Hematopoietic multipotent progenitor cell (in vitro differentiated cells): ENCODE measurements around the gene CDRT4. TPM values are rescaled to one million over a fixed set of nuclear protein-coding genes. Genes with fewer than 3 reads are reported as not detected.
A peak's percentile ranks its signal among the peaks of the same experiment; 100 is the strongest.

ENCODE experiments used
- DNase-seq, 3 donors: peaks; one replicate each; pipeline ENCODE4 v3.0.0-alpha.2; 2011 to 2015; ENCODE audit warnings: low read depth in 2 of 3, low spot score in 2 of 3
- total RNA-seq: library from RNA; depleted of rRNA; stranded (reverse); fragments of >200 nt; gene quantifications from one replicate; pipeline ENCODE4 v1.2.3, GENCODE V29; 2012

CDRT4 gene
- total RNA-seq, 1 donor: 3.5 TPM

DNA sequence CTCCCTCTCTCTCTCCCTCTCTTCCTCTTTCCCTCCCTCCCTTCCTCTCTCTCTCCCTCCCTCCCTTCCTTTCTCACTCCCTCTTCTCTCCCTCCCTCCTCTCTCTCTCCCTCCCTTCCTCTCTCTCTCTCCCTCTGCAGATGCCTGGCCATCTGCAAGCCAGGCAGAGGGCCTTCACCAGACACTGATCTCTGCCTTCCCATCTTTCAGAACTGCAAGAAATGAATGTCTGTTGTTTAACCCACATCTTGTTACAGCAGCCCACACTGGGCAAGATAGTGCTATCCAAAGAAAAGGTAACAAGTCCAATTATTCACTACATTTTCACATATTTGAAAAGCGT lies 26.2 kb upstream of the CDRT4 start:
- DNase-seq: no peak

DNA sequence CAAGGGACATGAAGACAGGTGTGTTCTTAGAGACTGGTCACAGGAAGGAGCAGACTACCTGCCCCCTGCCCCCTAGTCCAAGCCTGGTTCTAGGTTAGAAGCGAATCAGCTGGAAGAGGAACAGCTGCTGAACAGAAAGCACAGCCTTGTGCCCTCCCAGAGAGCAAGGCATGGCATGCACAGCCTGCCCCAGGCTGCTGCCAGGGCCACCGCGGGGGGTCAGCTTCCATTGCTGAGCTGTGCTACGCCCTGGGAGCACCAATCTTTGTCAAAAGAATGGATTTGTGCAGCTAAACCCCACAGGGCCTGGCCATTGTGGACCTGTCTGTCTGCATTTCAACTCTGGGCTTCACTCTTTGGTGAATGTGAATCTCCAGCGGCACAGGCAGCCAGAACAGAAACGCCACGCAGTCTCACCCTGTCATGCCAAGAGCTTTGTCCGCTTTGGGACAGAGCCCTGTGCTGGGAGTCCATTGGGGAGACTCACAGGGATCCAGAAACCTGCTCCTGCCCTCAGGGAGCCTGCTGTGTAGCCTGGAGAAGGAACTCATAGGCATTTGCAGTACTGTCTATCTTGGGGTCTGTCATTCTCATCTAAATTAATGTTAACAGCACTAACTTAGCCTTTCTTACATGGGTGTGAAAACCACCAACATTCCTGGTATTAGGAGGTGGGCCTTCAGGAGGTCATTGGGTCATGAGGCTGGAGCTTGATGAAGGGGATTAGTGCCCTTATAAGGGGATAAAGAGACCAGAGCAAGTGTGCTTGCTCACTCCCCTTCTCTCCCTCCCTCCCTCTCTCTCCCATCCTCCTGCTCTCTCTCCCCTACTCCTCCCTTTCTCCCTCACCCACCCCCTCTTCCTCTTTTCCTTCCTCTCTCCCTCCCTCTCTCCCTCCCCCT lies 25.6 kb upstream of the CDRT4 start:
- DNase-seq: no peak

DNA sequence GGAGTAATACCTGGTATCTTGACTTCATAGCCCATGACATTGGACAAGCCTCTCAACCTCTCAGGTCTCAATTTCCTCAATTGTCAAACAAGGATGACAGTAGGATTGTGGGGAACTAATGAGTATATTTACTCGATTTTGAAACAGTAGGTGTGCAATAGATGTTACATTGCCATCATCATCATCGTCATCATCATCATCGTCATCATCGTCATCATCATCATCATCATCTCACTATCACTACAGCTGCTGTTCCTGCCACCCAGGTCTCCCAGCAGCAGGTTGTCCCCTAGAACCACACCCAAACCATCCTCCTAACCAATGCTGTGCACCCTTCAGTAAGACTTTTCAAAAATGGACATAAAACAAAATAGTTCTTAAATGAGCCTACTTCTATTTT lies 24.8 kb upstream of the CDRT4 start:
- no peak for DNase-seq

DNA sequence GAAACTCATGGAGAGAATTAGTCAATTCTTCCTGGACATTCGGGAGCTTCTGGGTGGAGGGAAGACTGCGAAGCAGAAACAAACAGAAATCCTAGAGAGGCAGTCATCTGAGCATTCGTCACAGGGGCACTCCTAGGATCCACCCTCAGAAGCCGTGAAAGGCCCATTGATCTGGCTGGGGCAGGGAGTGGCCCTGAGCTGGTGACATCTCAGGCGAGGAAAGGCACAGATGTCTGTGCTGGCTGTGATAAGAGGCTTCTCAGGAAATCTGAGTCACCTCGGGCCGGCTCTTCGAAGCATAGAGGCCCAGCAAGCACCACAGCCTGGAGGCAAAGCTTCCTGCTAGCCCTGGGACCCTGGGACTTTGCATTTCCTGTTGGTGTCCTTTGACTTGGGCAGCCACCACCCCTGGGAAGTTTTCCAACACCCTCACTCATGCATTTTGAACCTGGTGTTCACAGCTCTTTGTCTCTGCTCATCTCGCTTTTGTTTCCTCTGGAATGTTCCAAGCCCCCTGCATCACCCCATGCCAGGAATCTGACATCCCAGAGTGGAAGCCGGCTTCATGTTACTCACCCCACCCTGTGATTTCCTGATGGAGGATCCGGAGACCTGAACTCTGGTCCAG lies 23.3 kb upstream of the CDRT4 start:
- peak in 2 of 3 donors; percentile 91 to 93 for DNase-seq

DNA sequence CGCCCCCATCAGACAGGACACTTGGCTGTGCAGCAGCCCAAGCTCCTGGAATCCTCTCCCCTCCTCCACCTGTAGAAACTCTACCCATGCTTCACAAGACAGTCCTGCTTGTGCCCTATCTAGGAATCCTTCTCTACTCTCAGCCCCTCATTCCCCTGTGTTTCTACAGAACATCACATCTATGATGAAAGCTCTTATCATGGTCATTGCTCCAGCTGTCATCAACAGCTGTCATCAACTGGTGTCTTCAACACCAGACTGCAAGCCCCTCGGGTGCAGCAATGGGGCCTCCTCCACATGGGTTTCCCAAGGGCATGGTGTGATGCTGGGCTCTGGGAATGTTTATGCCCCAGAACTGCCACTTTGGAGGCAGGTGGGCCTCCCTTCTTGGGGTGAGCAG lies 21.1 kb upstream of the CDRT4 start:
- no peak for DNase-seq

DNA sequence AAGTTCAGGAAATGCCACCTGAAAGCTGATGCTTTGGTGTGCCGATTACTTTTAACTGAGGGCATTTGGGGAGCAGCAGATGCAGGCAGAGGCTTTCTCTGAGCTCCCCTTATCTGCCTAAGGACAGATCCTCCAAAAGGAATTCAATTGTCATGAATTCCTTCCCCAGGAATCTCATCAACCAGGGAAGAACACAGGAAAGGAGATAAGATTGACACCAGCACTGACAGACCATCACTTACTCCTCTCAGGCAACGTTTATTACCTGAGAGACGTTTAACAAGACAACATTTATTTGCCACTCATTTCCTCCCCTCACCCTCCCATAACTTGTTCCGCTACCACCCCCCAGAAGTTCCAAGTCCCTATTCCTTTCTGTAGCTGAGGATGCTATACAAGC lies 17.6 kb upstream of the CDRT4 start:
- DNase-seq: no peak

DNA sequence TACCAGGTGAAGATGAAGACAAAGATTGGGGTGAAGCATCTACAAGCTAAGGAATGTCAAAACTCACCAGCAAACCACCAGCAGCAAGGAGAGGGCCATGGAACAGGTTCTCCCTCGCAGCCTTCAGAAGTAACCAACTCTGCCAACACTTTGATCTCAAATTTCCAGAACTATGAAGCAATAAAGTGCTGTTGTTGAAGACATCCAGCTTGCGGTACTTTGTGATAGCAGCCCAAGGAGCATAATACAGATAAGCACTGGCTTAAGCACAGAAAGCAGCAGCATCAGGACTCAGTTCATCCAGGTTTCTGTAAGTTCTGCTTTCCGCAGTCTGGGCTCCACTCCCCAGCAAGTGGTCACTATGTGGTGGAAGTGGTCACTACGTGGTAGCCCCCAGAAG lies 16.0 kb upstream of the CDRT4 start:
- no peak for DNase-seq

DNA sequence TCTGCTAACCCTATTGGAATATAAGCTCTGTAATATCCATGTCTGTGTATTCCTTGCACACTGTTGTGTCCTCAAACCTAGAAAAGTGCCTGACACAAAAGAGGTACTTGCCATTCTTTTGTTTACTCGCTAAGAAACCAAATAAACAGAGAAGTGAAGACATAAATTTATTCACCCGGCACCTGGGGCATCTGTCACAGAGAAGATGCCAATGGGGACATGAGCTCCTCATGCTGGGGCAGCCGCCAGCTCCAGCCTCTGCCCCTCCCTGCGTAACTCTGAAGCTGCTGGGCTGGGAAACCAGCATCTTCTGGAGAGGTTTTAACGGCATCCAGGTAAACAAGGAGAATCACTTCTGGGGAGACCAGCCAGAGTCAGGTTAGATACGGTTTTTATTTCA lies 15.1 kb upstream of the CDRT4 start:
- no peak for DNase-seq

DNA sequence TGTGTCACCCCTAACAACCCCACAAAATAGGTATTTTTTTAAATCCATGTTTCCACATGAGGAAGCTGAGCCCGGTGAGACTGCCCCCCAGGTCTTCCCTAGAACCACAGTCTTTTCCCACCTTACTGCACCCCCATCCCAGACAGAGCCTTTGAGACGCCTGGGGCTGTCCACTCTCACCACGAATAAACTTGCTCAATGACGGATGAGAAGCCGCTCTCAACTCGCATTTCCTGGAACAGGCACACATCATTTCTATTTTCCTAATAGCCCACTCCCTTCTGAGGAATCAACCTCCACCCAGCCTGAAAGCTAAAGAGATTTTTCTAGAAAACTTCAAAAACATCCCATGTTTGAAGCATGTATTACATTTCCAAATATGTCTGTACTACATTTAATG lies 14.1 kb upstream of the CDRT4 start:
- DNase-seq: no peak

DNA sequence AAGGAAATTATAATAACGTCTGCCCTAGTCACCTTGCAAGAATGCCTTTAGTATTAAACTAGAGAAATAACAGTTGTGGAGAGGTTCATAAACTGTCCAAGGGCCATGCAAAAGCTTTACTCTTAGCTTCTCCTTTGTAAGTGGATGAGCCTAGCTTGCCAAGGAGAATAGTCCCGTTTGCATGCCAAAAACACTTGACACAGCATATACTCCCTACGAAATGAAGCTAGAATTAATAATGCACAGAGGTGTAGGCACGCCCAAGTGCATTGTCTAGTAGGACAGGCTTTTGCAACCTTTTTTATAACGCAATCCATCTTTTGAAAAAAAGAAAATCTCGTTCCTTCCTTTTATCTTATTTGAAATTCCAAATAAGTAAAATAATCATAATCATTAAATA lies 12.8 kb upstream of the CDRT4 start:
- no peak for DNase-seq

DNA sequence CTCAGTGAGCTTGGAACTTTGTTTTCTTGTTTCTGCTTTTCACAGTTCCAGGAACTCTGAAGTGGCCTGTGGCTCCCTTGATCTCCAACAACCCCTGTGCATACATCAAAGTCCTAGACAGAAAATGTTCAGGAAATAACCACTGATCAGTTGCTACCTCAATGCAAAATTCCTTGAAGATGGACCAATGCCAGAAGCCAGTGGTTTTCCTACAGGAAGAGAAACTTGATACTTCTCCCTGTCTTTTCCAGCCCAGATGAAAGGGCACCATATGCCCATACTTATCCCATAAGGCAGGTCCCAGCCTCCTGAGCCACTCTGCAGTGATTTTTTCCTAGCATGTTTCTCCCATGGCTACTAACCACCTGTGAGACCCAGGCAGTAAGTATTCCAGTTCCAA lies 12.3 kb upstream of the CDRT4 start:
- no peak for DNase-seq

DNA sequence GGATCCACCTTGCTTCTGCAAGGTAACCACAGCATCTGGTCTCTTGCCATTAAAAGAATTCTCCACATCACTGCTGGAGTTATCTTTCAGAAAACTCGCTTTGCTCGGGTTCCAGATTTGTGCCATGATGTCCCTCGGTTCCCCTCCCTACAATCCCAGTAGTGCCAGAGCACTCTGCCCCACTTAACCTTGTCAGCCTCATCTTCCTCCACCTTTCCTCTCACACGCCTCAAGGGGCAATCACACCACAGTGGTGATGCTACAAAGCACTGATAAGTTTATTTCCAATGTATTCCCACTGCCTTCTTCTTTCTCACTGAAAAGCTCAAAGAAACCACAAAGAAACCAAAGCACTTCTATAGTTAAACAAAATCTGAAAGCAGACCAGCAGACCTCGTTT lies 11.4 kb upstream of the CDRT4 start:
- DNase-seq: no peak

DNA sequence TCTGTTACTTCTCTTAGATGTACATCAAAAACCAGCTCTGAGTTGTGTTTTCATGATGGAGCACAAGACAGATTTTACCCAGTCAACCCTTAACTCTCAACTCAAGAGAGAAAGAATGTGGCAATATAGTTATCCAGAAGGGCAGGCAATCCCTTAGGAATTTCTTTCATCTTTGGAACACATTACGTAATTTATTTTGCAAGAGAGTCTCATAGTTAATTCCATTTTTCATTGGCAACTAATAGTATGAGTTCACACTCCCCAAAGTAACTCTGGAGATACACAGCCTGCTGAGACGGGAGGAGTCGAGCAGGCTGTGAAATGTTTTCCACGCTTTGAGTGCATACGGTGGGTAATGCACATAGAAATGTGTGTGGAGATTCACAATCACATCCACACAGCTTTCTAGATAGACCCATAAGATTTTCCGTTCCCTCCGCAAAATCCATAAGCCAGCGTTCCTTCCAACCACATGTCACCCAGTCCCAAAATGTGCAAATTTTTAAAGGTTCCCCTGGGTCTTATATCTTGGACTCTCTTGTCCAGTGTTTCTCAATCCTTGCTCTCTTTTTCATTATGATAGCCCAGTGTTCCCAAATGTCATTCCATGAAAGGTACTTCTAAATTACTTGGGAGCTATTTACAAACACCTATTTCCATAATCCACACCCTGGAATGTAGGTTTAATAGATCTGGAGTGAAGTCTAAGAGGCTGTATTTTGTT lies 8.4 kb upstream of the CDRT4 start:
- DNase-seq: no peak

DNA sequence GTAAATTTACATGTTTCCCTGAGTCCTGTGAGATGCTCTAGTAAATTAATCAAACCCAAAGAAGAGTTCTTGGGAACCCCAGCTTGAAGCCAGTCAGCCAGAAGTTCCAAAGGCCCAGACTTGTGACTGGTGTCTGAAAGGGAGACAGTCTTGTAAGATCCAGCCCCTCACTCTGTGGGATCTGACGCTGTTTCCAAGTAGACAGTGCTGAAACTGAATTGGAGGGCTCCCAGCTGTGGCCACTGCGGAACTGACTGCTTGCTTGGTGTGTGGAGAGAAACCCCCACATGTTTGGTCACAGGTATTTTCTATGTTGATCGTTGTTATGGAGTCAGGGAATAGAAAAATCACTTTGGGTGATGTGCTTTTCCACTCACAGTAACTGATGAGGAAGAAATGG lies 5.5 kb upstream of the CDRT4 start:
- DNase-seq: no peak

DNA sequence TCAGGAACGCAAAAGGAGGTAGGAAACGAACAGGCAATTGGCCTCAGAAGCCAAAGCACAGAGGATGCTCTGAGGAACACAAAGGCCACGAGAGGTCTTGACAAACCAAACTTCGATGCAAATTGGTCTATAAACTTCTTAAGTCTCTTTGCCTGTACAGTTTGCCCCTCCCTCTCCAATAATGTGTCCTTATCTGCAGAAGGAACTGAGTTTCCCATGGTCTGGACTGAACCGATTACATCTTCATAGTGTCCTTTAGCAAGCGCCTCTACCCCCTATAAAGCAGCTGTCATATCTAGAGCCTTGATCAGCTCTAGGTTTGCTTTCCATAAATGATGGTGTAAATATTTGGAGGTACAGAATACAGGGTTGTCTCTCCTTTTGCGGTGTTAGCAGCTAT lies 3.1 kb upstream of the CDRT4 start:
- no peak for DNase-seq

DNA sequence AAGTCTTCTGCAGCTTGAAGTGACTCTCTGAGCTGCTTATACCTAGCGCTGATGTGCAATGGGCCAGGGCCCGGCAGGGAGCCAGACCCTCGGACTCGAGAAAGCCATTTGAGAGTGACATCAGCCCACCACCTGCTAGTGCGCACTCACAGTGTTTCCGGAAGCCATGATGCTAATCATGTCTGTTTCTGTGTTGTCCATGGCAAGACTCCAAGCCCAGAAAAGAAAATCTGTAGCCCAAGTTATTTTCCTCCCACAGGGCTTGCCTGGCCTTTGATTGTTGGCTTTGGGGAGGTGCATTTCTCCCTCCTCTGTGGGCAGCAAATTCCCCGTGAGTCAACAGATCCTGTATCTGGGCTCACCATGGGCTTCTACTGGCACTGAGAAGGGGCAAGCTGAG lies 1.8 kb upstream of the CDRT4 start:
- no peak for DNase-seq

DNA sequence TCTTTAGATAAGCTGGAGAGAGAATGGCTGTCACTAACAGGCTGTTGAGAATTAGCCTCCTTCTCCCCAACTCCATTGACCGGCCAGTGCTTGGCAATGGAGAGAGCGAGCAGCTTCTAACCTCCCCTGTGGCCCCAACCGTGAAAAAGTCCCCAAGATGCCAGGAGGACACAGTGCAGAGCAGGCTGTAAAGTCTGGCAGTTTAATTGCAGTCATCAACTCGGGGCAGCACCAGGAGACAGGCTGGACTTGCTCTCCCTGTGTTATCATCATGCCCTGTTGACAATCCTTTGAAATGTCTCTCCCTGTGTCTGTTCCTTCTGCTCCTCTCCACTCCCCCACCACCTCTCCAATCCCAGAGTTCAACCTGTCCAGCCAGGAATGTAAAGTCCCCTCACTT lies 705 bp upstream of the CDRT4 start:
- no peak for DNase-seq

DNA sequence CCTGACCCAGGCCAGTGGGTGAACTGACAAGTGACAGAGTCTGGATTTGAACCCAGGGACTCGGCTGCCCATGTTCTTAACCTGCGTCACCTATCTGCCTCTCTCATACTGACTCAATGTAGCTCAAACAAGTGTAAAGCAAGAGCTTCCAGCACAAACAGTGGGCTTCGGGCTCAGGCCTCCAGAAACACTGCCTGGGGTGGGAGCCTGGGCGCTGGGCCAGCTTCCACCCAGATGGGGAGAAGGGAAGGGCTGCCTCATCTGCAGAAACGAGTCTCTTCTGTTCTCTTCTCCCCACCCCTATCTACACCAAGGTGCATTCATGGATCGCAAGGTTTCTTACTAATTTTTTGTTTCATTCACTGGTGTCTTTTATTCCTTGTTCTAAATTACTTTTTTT lies 1.3 kb downstream of the CDRT4 start:
- DNase-seq: no peak

DNA sequence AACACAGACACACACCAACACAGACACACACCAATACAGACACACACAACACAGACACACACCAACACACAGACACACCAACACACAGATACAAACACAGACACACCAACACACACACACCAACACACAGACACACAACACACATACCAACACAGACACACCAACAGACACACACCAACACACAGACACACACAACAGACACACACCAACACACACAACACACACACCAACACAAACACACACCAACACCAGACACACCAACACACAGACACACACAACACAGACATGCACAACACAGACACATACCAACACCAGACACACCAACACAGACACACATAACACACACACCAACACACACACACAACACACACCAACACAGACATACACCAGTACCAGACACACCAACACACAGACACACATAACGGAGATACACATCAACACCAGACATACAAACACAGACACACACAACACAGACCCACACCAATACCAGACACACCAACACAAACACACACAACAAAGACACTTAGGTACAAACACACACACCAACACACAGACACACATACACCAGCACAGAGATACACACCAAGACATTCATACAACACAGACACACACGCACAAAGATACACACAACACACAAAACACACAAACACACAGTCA lies 2.2 kb downstream of the CDRT4 start:
- DNase-seq: no peak

DNA sequence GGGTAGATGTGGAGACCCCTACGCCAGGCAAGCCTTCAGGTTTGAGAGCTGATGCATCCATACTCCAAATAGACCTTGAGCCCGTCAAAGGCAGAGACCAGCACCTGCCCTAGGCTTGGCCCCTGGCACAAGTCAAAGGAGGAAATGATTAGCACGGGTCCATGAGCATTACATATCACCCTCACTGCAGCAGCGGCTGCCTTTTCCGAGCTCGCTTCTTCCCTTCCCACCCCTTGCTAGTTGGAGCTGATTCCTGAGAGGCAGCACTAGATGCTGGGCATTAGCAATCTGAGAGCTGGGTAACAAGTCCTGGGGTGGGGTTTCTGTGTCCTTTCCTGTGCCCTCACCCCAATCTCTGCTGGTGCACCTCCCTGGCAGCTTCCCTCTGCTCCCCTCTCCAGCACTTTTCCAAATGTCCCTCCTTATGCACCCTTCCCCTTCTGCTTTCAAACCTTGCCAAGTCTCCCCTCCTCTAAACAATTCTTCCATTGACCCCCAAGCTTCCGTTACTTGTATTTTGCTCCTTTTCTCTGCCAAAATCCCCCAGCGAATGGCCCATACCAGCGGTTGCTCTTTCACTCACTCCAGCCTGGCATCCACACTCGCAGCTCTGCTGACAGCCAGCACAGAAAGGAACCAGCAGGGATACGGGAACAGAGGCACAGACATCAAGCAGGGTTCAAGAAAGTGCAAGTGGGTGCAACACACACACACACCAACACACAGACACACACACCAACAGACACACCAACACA lies 3.0 kb downstream of the CDRT4 start:
- DNase-seq: no peak
